LHCN-M2 (cell line): Measurements from ENCODE around the gene BEAN1. TPM values are rescaled to one million over a fixed set of nuclear protein-coding genes. Genes with fewer than 3 reads are reported as not detected.

Source experiments
- DNase-seq: peaks from one replicate; pipeline ENCODE4 v3.0.0-alpha.2; 2012; ENCODE audit warnings: low read depth
- total RNA-seq: library from RNA; depleted of rRNA; stranded (reverse); fragments of >200 nt; gene quantifications from 2 replicates; pipeline ENCODE4 v1.2.3, GENCODE V29; 2014; rRNA removed

BEAN1 gene
- total RNA-seq, 1 experiment from 2014 or later, result 1.4 TPM

DNA sequence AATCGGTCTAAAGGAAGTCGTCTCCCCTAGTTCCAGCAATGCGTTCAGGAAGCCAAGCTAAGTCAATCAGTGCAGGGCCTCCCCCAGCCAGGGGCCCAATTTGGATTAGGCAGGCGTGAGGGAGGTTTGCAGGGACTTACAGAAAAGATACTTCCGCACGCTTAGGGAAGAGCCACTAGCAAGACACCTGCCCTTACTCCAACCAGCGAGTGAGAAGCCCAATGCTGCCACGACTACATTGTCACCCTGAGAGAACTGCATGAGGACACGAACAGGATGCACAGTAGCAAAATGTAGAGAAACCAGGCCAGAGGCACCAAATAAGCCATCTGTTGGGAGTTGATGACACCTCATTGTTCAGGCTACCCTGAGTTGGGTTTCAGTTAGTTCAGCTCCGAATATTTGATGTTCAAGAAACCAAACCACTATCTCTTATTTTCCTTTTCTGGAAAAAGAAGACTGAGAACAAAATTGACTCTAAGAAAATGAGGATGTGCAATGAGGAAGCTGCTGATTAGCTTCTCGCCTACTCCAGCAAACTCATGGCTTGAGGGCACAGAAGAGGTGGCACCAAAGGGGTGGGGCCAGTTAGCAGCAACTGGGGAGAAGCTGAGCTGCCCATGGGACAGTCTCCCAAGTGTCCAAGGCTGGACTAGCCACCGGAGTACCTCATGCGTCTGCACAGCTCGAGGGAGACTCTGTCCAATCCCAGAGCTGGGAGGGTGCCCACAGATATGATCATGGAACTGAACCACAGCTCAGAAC lies 93.5 kb downstream of the BEAN1 start:
- no peak for DNase-seq

DNA sequence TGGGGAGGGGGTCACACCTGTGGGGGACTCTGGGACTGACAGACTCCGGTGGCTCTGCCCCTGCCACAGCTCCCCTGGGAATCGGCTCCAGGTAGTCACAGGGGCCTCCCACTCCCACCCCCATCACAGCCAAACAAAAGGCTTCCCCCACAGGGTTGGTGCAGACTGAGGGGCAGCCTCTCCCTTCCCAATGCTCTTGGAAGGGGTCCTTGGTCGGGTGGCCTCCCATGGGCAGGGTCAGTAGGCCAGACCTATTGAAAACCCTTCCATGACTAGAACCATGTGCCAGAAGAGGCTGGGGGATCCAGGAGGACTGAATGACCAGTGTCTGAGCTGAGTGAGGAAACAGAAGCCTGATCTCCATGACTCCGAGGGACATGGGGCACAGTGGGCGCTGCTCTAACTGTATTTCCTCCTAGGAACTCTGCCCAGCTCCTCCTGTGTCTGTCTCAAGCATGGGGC lies 94.2 kb downstream of the BEAN1 start:
- no peak for DNase-seq

DNA sequence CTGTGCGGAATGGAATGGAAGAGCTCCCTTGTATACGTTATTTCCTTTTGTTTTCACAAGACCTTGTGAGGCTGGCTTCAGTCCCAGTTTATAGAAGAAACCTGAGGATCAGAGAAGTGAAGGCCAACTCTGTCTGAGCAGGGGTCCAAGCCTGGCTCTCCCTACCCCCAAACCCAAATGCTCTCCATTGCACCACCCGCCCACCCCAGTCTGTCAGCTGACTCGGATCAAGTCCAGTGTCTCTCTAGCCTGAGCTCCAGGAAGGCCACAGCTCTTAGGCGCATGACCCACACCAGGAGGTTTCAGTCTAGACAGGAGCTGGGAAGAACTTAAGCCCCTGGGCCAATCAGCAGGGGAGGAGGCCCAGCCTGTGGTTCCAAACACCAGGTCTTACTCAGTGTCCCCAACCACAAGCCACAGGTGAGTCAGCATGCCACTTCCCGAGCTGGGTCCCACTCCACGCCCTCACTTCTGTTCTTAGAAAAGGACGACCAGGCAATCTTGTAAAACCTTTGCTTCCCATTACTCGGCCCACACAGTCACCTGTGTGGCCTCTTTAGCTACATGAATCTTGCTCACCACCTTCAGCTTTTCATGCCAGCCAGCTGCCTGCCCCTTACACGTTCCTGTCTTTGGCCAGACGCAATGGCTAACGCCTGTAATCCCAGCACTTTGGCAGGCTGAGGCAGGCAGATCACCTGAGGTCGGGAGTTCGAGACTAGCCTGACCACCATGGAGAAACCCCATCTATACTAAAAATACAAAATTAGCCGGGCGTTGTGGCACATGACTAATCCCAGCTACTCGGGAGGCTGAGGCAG lies 95.1 kb downstream of the BEAN1 start:
- DNase-seq, result peak; percentile 90

DNA sequence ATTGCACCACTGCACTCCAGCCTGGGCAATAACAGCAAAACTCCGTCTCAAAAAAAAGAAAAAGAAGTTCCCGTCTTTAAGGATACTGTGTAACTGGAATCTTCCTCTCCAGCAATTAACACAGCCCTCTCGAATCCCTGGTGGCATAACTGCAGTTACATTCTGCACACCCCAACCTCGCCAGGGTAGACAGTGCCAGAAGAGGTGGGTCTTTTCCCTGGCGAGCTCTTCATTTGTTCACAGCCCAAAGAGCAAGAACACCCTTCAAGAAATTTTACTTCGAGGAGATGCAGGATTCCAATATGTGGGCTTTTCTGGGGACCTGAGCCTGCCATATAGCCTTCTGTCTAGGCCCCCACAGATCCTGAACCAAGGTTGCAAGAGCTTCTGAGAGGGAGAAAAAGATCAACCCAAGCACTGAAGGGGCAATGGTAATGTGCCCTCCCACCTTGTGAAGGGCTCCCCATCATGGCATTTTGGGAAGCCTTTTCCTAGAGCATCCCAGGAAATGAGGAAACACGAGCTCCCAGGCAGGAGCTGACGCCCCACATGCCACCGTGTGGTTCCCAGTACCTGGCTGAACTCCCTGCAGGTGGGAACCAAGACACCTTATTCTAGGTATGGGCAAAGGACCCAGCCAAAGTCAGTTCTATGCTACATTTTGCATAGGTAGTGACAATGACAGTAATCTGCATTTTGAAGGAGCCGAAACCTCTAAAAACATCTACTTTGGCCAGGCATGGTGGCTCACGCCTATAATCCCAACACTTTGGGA lies 95.9 kb downstream of the BEAN1 start:
- DNase-seq, result no peak

DNA sequence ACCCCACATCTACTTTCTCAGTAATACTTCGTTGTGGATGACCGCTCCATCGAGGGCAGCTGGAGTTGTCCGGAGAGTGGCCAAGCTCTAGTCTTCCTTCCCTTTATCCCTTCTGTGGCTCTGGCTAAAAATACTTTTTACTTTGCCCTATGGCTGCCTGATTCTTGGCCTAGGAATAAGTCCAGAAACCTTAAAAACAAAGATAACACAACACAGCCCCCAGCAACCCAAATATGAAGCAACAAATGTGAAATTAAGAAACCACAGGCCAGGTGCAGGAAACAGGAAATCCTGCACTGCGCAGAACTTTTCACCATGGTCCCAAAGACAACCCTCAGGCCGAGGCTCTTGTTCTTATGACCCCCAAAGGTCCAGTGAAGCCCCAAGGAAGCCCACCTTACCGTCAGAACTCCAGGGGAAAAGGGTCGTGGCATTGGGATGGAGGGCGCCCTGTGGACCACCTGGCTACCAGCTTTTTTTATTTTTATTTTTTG lies 96.8 kb downstream of the BEAN1 start:
- peak; percentile 27 for DNase-seq

DNA sequence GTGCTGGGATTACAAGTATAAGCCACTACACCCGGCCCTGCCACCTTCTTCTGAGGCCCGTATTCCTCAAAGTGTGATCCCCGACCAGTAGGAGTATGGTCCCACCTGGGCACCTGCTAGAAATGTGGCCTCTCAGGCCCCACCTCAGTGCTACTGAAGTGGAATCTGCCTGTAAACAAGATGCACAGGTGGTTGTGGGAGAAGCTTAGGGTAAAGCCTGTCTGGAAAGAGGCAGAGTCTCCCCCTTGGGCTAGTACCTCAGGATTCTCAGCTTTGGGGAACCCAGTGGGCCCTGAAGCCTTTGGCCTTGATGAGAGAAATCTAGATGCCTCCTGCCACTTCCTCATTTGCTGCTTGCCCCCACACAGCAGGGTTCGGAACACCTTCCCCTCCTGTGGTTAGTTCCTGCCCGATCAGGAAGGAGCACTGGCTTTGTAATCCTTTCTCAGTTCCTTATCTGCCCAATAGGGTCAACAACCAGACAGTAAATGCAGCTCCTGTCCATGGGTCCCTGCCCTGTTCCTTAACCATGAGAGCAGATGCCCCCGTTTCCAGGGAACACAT lies 97.6 kb downstream of the BEAN1 start:
- no peak for DNase-seq

DNA sequence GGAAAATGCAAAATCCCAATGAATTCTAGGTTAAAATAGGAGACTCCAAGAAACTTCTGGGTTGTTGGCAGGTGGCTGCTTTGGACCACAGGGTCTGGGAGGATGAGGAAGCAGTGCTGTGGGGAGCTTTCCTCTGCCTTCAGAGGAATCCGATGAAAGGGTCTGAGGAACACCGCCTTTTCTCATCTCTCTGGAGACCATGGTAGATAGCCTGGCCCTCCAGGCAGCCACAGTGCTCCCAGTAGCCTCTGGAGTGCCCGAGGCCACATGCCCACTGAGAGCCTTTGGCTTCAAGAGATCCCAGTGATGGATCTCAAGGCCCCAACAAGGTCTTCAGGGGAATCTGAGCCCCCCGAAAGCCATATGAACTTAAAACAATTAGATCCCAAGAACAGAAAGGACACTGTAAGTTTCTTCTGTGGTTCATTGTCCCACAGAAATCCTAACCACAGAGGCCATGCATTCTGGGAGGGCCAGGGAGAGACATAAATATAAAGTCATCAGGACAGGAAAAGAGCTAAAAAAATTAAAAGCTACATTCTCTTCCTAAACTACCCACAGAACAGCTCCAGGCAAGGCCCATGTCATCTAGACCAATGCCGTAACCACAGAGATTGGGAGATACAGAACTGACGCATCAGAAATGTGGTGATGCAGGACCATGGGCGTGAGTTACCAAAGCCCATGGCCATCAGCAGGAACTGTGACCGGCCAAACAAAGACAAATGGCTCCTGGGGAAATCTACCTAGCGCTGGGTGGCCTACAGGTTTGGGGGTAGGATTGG lies 98.5 kb downstream of the BEAN1 start:
- DNase-seq, result no peak

DNA sequence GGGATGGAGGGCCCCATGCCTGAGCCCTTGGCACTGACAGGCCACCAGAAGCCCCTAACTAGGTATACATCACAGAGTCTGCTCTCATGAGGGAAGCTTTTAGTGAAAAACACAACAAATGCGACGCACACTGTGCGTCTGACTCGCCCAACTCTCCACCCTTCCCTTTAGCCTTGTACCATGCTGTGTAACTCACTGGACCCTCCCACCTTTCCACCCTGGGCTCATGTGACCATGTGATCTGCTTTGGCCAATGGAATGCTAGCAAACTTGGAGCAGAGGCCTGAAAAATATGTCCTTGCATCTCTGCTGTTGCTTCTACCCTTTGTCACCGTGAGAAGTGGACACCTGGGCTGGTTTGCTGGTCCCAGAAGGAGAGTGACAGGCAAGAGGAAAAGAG lies 101.2 kb downstream of the BEAN1 start:
- DNase-seq, result no peak

DNA sequence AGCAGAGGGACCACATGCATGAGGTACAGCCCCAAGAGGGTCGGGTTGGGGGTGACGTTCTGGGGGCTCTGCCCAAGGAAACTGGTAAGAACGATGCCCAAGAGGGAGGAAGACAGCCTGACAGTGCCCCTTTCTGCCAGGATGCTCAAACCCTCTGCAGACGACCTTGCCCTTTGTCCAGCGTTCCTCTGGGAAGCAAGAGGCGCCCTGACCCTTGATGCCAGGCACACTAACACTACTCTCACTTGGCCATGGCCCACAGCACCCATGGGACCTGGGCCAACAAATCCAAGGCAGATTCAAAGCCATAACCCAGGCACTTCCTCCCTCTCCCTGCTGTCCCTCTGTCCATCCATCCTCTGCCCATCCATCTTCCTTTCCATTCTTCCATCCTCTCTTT lies 102.4 kb downstream of the BEAN1 start:
- DNase-seq, result no peak

Other genes with a start within 250 kb of the BEAN1 start
- gene CDH5, start 60.6 kb upstream of the BEAN1 start, total RNA-seq, result not detected in 2 replicates
- 38.2 and 40.6 TPM in 2 replicates for gene TK2, start 122.8 kb downstream of the BEAN1 start, total RNA-seq
- gene CKLF, start 125.3 kb downstream of the BEAN1 start, total RNA-seq, result 84.8 and 111 TPM in 2 replicates
- gene CMTM1, start 139.1 kb downstream of the BEAN1 start, total RNA-seq, result 3.7 and 4.3 TPM in 2 replicates
- gene CMTM2, start 152.2 kb downstream of the BEAN1 start, total RNA-seq, result not detected in 2 replicates
- 25.5 and 30.2 TPM in 2 replicates for gene CMTM3, start 177.4 kb downstream of the BEAN1 start, total RNA-seq